Neural crest cell (in vitro differentiated cells): Measurements from ENCODE around the gene SCG2. TPM values are rescaled to one million over a fixed set of nuclear protein-coding genes. Genes with fewer than 3 reads are reported as not detected.

ENCODE experiments used
- DNase-seq: peaks from one replicate; pipeline ENCODE4 v3.0.0; 2021; ENCODE audit warnings: low read depth, mixed read lengths, low spot score
- H3K27ac Mint-ChIP-seq: one replicate; pipeline ENCODE4 v1.8.0; 2021; ENCODE audit warnings: mild to moderate bottlenecking, mixed read lengths; ENCODE audit not compliant: unreplicated experiment
- H3K27me3 Mint-ChIP-seq: 2 replicates; pipeline ENCODE4 v1.8.0; 2021; ENCODE audit warnings: low read depth, mild to moderate bottlenecking, mixed read lengths
- H3K36me3 Mint-ChIP-seq: 2 replicates; pipeline ENCODE4 v1.8.0; 2021; ENCODE audit warnings: low read depth, mild to moderate bottlenecking, mixed read lengths
- H3K4me1 Mint-ChIP-seq: 2 replicates; pipeline ENCODE4 v1.8.0; 2021; ENCODE audit warnings: mixed read lengths
- H3K4me3 Mint-ChIP-seq: one replicate; pipeline ENCODE4 v1.8.0; 2021; ENCODE audit warnings: mild to moderate bottlenecking, mixed read lengths
- H3K9me3 Mint-ChIP-seq: 2 replicates; pipeline ENCODE4 v1.8.0; 2021; ENCODE audit warnings: mixed read lengths
- long read RNA-seq: library from polyadenylated mRNA; unstranded; transcript quantifications from one replicate; pipeline ENCODE4 v2.0.0, GENCODE V29; 2020
- total RNA-seq: library from RNA; stranded (reverse); gene quantifications from 2 replicates; pipeline ENCODE4 v1.2.1, GENCODE V29; 2021
- TF ChIP-seq, protein P1 (sequence below): fragments of 200-600 bp; sonication (generic); conservative IDR thresholded peaks from 2 replicates; pipeline ENCODE4 v1.5.0; 2021; ENCODE audit warnings: antibody characterized with exemption, mild to moderate bottlenecking

The SCG2 gene, protein sequence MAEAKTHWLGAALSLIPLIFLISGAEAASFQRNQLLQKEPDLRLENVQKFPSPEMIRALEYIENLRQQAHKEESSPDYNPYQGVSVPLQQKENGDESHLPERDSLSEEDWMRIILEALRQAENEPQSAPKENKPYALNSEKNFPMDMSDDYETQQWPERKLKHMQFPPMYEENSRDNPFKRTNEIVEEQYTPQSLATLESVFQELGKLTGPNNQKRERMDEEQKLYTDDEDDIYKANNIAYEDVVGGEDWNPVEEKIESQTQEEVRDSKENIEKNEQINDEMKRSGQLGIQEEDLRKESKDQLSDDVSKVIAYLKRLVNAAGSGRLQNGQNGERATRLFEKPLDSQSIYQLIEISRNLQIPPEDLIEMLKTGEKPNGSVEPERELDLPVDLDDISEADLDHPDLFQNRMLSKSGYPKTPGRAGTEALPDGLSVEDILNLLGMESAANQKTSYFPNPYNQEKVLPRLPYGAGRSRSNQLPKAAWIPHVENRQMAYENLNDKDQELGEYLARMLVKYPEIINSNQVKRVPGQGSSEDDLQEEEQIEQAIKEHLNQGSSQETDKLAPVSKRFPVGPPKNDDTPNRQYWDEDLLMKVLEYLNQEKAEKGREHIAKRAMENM
- 8.6 and 8.8 TPM in 2 replicates for total RNA-seq
- long read RNA-seq, transcript SCG2-201 (2 exons, 2,576 nt): major isoform, 8 of 44 reads
- long read RNA-seq, partial matches to known transcripts: 14 of 44 reads
- long read RNA-seq, other reads (novel, unspliced or antisense): 22 of 44 reads

GRCh38 chr2:223601932-223602666, at the start of gene SCG2:
TSS of gene SCG2 (minus strand) at chr2:223602361. CDS start at chr2:223599282, 3,079 bp downstream.
- peaks cover 11% of the 10 kb centered on the region for H3K36me3 Mint-ChIP-seq
- no peak within 1 kb of the TSS for H3K27ac Mint-ChIP-seq
- H3K4me1 Mint-ChIP-seq: peaks cover 10% of the 10 kb centered on the region
- H3K9me3 Mint-ChIP-seq: no peaks in the 10 kb centered on the region
- TF ChIP-seq, protein P1, sequence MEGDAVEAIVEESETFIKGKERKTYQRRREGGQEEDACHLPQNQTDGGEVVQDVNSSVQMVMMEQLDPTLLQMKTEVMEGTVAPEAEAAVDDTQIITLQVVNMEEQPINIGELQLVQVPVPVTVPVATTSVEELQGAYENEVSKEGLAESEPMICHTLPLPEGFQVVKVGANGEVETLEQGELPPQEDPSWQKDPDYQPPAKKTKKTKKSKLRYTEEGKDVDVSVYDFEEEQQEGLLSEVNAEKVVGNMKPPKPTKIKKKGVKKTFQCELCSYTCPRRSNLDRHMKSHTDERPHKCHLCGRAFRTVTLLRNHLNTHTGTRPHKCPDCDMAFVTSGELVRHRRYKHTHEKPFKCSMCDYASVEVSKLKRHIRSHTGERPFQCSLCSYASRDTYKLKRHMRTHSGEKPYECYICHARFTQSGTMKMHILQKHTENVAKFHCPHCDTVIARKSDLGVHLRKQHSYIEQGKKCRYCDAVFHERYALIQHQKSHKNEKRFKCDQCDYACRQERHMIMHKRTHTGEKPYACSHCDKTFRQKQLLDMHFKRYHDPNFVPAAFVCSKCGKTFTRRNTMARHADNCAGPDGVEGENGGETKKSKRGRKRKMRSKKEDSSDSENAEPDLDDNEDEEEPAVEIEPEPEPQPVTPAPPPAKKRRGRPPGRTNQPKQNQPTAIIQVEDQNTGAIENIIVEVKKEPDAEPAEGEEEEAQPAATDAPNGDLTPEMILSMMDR: peak; percentile 61
- H3K27me3 Mint-ChIP-seq: no peaks in the 10 kb centered on the region
- peak; percentile 59 for DNase-seq
- peak within 1 kb of the TSS; percentile 70 for H3K4me3 Mint-ChIP-seq

GRCh38 chr2:223649554-223650533, 47.7 kb upstream of the SCG2 start:
- Mint-ChIP-seq H3K4me3 (peak overlapping the region; percentile 4), H3K36me3 (peaks cover 25% of the 10 kb centered on the region), H3K9me3 (no peaks in the 10 kb centered on the region), H3K27me3 (no peaks in the 10 kb centered on the region), H3K27ac (peak overlapping the region; percentile 46), H3K4me1 (peaks cover 56% of the 10 kb centered on the region)
- TF ChIP-seq, protein P1: no peak
- DNase-seq: no peak

DNA sequence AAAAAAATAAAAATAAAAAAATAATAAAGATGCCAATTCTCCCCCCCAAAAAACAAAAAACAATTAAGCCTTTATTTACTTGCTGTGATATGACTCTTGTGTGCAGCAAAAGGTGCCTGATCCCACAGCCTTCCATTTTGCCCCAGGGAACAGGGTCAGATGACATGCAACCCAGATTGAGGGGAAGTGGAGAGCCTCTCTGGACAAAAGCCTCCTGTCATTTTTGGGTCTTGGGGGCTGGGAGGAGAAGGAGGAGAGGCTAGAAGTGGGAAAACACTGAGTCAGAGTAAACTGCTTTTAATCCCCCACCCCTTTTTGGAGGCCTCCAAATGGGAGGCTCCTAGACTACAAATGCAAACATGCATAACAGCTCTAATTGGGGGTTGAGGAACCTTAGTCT, 46.6 kb upstream of the SCG2 start:
- Mint-ChIP-seq H3K4me1 (peaks cover 57% of the 10 kb centered on the region), H3K27me3 (no peaks in the 10 kb centered on the region), H3K36me3 (peaks cover 18% of the 10 kb centered on the region), H3K27ac (no peak overlapping the region), H3K9me3 (no peaks in the 10 kb centered on the region), H3K4me3 (no peak overlapping the region)
- TF ChIP-seq, protein P1: no peak
- DNase-seq: peak; percentile 28

DNA sequence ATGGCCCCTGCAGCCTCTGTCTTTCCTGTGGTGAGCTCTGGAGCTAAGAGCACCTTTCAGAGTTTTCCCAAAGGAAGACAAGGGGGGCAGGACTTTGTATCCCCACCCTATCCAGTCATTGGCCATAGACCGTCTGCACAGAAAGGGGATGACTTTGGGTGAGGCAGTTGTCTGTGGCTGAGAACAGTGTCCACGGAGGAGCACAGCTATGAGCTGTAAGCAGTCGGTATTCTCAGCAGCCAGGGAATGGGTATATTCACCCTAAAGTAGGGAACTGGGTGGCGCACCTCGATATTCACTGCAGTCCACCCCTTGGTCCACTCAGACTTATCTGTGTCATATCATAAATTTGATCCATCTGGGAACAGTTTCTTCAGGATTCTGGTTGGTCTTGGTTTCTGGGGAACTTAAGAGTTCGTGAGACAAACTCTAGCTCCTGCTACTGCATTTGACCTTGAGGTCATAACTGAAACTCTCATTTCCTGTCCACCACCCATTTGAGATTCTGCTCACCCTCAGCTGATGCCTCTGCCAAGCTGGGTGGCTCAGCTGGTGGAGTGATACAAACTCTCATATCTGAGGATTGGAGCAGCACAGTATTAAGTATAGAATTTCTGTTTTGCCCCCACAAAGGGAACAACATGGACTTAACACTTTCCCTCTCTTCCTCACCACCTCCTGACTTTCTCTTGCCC, 45.2 kb upstream of the SCG2 start:
- TF ChIP-seq, protein P1: no peak
- H3K4me1 Mint-ChIP-seq: peaks cover 66% of the 10 kb centered on the region
- no peak overlapping the region for H3K27ac Mint-ChIP-seq
- no peaks in the 10 kb centered on the region for H3K27me3 Mint-ChIP-seq
- no peak overlapping the region for H3K4me3 Mint-ChIP-seq
- no peaks in the 10 kb centered on the region for H3K9me3 Mint-ChIP-seq
- DNase-seq: no peak
- H3K36me3 Mint-ChIP-seq: peaks cover 10% of the 10 kb centered on the region
